Activated T-helper 1 cell treated with anti-CD3 and anti-CD28 coated beads, Interleukin-2, amount 50 U/mL, for 16 hours (primary cell): ENCODE measurements around the gene RANBP9.

Experiments used
- DNase-seq, 2 donors: peaks; one replicate each; pipeline ENCODE4 v3.0.0-alpha.2; 2020; ENCODE audit warnings: low read depth in 1 of 2, low spot score in 1 of 2

Gene RANBP9

GRCh38 chr6:13711324-13711732, 307 bp downstream of the RANBP9 start:
- DNase-seq, result peak; percentile 33 to 58

GRCh38 chr6:13710552-13711323, 897 bp downstream of the RANBP9 start:
- DNase-seq, result peak; percentile 13 to 14

GRCh38 chr6:13709689-13710551, 1.7 kb downstream of the RANBP9 start:
- no peak for DNase-seq

- DNase-seq, result no peak
Observed at GRCh38 chr6:13708736-13709135, 2.9 kb downstream of the RANBP9 start.

GRCh38 chr6:13703496-13703895, 8.1 kb downstream of the RANBP9 start:
- no peak for DNase-seq

- DNase-seq, result no peak
Observed at GRCh38 chr6:13702809-13703302, 8.8 kb downstream of the RANBP9 start.

- no peak for DNase-seq
Observed at GRCh38 chr6:13700232-13700631, 11.4 kb downstream of the RANBP9 start.

- DNase-seq, result no peak
Observed at GRCh38 chr6:13698715-13699114, 12.9 kb downstream of the RANBP9 start.

- no peak for DNase-seq
Observed at GRCh38 chr6:13697857-13698256, 13.8 kb downstream of the RANBP9 start.

- DNase-seq, result no peak
Observed at GRCh38 chr6:13696226-13696625, 15.4 kb downstream of the RANBP9 start.

- no peak for DNase-seq
Observed at GRCh38 chr6:13695252-13695651, 16.4 kb downstream of the RANBP9 start.

GRCh38 chr6:13694562-13694961, 17.1 kb downstream of the RANBP9 start:
- no peak for DNase-seq

- DNase-seq, result no peak
Observed at GRCh38 chr6:13689511-13690256, 22.0 kb downstream of the RANBP9 start.

- no peak for DNase-seq
Observed at GRCh38 chr6:13688692-13689196, 22.9 kb downstream of the RANBP9 start.

GRCh38 chr6:13687917-13688351, 23.7 kb downstream of the RANBP9 start:
- DNase-seq, result no peak

- DNase-seq, result no peak
Observed at GRCh38 chr6:13684855-13685254, 26.8 kb downstream of the RANBP9 start.

GRCh38 chr6:13683038-13683437, 28.6 kb downstream of the RANBP9 start:
- no peak for DNase-seq

GRCh38 chr6:13682346-13682745, 29.3 kb downstream of the RANBP9 start:
- no peak for DNase-seq

GRCh38 chr6:13681305-13682061, 30.2 kb downstream of the RANBP9 start:
- DNase-seq, result no peak

GRCh38 chr6:13680448-13680968, 31.1 kb downstream of the RANBP9 start:
- DNase-seq, result no peak
